Mammary epithelial cell (primary cell): Measurements from ENCODE around the gene UBR4.

ENCODE experiments used
- CTCF ChIP-seq, 2 donors: IDR thresholded peaks in 1 of 2; conservative IDR thresholded peaks in 1 of 2; 2 replicates each; pipeline ENCODE4 v1.5.1; 2011 to 2012; ENCODE audit warnings: inconsistent platforms in 2 of 2, low read length in 2 of 2, mild to moderate bottlenecking in 2 of 2, control low read depth in 1 of 2, low read depth in 1 of 2; ENCODE audit not compliant: insufficient read depth in 1 of 2; ENCODE audit errors: extremely low read depth in 1 of 2
- EZH2 ChIP-seq: IDR thresholded peaks from 2 replicates; pipeline ENCODE4 v1.6.1; 2012; ENCODE audit warnings: low read length, inconsistent platforms, borderline replicate concordance

GRCh38 chr1:19164274-19165015, 45.6 kb downstream of the UBR4 start:
- TF ChIP-seq CTCF (conservative IDR thresholded peaks at IDR 0.05 in 1 of 2, IDR thresholded peaks at IDR 0.05 in 1 of 2; ENCODE audit: extremely low read depth in 1 of 2, insufficient read depth in 1 of 2, low read depth in 1 of 2, low read length in 2 of 2) (no peak), EZH2 (no peak)
